ENCODE measurements around the gene RALB.

Gene RALB

DNA sequence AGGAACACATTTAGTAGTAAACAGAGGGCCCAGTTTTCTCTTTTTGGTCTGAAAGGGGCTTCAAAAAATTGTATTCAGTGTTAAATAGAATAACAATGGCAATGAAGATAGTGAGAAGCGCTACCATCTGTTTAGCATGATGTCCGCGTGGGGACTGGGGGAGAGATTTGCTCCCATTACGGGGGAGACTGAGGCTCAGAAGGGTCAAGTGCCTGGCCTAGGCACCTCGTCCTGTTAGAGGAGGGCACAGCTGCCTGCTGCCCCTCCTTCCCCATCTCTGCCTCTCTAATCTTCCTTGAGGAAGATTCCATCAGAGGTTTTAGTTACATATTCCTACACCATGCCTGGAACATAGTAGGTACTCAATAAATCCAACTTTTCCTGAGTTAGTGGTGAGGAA is 19.4 kb upstream of the RALB start:
- no peak for TF ChIP-seq TEAD4 (IDR thresholded peaks at IDR 0.05)
- TF ChIP-seq EP300 (IDR thresholded peaks at IDR 0.05; ENCODE audit: borderline replicate concordance), result no peak
- TF ChIP-seq MAX (IDR thresholded peaks at IDR 0.05), result no peak
- no peak for TF ChIP-seq CREB1 (IDR thresholded peaks at IDR 0.05; ENCODE audit: low read depth)
- no peak for TF ChIP-seq TCF12 (IDR thresholded peaks at IDR 0.05; ENCODE audit: low read depth)
- no peak for TF ChIP-seq EGR1 (IDR thresholded peaks at IDR 0.05)
- TF ChIP-seq NFIC (IDR thresholded peaks at IDR 0.05), result no peak
- no peak for TF ChIP-seq RAD21 (IDR thresholded peaks at IDR 0.05; ENCODE audit: low read depth)
- no peak for TF ChIP-seq USF1 (IDR thresholded peaks at IDR 0.05)
- no peak for TF ChIP-seq YY1 (IDR thresholded peaks at IDR 0.05; ENCODE audit: low read depth)
- no peak for TF ChIP-seq ZBTB7A (IDR thresholded peaks at IDR 0.05; ENCODE audit: low read depth)
- TF ChIP-seq CEBPB (IDR thresholded peaks at IDR 0.05), result no peak
- no peak for TF ChIP-seq FOXM1 (IDR thresholded peaks at IDR 0.05; ENCODE audit: borderline replicate concordance, low read depth)
- TF ChIP-seq, protein P1, sequence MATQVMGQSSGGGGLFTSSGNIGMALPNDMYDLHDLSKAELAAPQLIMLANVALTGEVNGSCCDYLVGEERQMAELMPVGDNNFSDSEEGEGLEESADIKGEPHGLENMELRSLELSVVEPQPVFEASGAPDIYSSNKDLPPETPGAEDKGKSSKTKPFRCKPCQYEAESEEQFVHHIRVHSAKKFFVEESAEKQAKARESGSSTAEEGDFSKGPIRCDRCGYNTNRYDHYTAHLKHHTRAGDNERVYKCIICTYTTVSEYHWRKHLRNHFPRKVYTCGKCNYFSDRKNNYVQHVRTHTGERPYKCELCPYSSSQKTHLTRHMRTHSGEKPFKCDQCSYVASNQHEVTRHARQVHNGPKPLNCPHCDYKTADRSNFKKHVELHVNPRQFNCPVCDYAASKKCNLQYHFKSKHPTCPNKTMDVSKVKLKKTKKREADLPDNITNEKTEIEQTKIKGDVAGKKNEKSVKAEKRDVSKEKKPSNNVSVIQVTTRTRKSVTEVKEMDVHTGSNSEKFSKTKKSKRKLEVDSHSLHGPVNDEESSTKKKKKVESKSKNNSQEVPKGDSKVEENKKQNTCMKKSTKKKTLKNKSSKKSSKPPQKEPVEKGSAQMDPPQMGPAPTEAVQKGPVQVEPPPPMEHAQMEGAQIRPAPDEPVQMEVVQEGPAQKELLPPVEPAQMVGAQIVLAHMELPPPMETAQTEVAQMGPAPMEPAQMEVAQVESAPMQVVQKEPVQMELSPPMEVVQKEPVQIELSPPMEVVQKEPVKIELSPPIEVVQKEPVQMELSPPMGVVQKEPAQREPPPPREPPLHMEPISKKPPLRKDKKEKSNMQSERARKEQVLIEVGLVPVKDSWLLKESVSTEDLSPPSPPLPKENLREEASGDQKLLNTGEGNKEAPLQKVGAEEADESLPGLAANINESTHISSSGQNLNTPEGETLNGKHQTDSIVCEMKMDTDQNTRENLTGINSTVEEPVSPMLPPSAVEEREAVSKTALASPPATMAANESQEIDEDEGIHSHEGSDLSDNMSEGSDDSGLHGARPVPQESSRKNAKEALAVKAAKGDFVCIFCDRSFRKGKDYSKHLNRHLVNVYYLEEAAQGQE (IDR thresholded peaks at IDR 0.05; ENCODE audit: low read depth), result no peak
- no peak for TF ChIP-seq TAF1 (IDR thresholded peaks at IDR 0.05; ENCODE audit: low read depth)

DNA sequence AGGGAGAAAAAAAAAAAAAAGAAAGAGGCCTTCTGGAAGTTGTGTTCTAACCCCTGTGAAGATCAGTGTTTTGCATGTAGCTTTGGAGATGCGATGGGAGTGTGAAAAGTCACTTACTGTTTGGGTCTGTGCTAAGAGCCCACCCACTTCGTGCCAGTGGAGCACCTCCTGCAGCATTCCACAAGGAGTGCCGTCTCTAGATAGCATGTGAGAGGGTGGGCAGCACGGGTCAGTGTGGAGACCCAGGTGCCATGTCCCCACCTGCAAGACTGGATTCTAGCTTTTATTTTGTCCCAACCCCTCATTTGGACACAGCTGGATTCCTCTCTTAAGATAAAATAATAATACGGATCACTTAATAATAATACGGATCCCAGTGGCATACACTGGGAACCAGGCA is 17.0 kb upstream of the RALB start:
- TF ChIP-seq USF1 (IDR thresholded peaks at IDR 0.05) (no peak), MAX (IDR thresholded peaks at IDR 0.05) (no peak), EGR1 (IDR thresholded peaks at IDR 0.05) (no peak), EP300 (IDR thresholded peaks at IDR 0.05; ENCODE audit: borderline replicate concordance) (no peak), RAD21 (IDR thresholded peaks at IDR 0.05; ENCODE audit: low read depth) (no peak)
- TF ChIP-seq, protein P1 (IDR thresholded peaks at IDR 0.05; ENCODE audit: low read depth), result no peak

DNA sequence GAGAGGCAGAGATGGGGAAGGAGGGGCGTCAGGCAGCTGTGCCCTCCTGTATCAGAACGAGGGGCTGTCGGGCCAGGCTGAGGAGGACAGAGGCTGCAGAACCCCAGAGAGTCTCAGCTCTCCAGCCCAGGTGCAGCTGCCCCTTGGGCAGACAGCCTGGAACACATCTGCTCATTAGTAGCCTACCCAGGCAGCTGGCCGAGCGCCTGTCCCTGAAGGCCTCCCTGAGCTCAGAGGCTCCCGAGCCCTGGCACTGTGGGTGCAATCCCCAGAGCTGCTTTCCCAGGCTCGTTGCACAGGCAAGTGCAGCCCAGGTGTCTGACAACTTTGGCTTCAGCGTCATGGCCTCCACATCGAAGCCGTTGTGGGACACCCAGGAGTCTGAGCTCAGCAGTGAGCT is 16.3 kb upstream of the RALB start:
- TF ChIP-seq CREB1 (IDR thresholded peaks at IDR 0.05; ENCODE audit: low read depth) (no peak), EGR1 (IDR thresholded peaks at IDR 0.05) (no peak), USF1 (IDR thresholded peaks at IDR 0.05) (no peak), NFIC (IDR thresholded peaks at IDR 0.05) (no peak), EP300 (IDR thresholded peaks at IDR 0.05; ENCODE audit: borderline replicate concordance) (no peak), TCF12 (IDR thresholded peaks at IDR 0.05; ENCODE audit: low read depth) (no peak), FOXM1 (IDR thresholded peaks at IDR 0.05; ENCODE audit: borderline replicate concordance, low read depth) (no peak), TAF1 (IDR thresholded peaks at IDR 0.05; ENCODE audit: low read depth) (no peak), TEAD4 (IDR thresholded peaks at IDR 0.05) (no peak), MAX (IDR thresholded peaks at IDR 0.05) (no peak), YY1 (IDR thresholded peaks at IDR 0.05; ENCODE audit: low read depth) (no peak), ZBTB7A (IDR thresholded peaks at IDR 0.05; ENCODE audit: low read depth) (no peak), CEBPB (IDR thresholded peaks at IDR 0.05) (no peak), RAD21 (IDR thresholded peaks at IDR 0.05; ENCODE audit: low read depth) (no peak)
- TF ChIP-seq, protein P1 (IDR thresholded peaks at IDR 0.05; ENCODE audit: low read depth), result no peak

DNA sequence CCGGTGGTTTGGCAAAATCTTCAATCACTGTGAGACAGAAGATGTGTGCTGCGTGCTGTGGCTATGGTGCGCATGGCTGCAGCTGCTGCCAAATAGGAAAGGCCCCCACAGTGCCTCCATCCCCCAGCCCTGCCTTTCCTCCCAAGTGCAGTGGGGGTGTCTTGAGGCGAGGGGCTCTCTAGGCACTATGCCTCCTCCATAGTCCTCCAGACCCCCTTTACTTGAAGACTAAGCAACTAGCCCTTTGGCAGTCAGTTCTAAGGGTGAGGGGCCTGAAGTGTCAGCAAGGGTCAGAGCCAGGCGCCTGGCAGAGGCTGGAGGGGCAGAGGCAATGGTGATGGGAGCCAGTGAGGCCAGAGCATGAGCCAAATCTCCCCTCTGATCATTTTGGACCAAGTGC is 15.9 kb upstream of the RALB start:
- TF ChIP-seq MAX (IDR thresholded peaks at IDR 0.05) (no peak), TEAD4 (IDR thresholded peaks at IDR 0.05) (no peak), USF1 (IDR thresholded peaks at IDR 0.05) (no peak), CEBPB (IDR thresholded peaks at IDR 0.05) (no peak), CREB1 (IDR thresholded peaks at IDR 0.05; ENCODE audit: low read depth) (no peak), EGR1 (IDR thresholded peaks at IDR 0.05) (no peak), RAD21 (IDR thresholded peaks at IDR 0.05; ENCODE audit: low read depth) (no peak), EP300 (IDR thresholded peaks at IDR 0.05; ENCODE audit: borderline replicate concordance) (no peak), ZBTB7A (IDR thresholded peaks at IDR 0.05; ENCODE audit: low read depth) (no peak), TAF1 (IDR thresholded peaks at IDR 0.05; ENCODE audit: low read depth) (no peak), YY1 (IDR thresholded peaks at IDR 0.05; ENCODE audit: low read depth) (no peak), FOXM1 (IDR thresholded peaks at IDR 0.05; ENCODE audit: borderline replicate concordance, low read depth) (no peak), TCF12 (IDR thresholded peaks at IDR 0.05; ENCODE audit: low read depth) (no peak), NFIC (IDR thresholded peaks at IDR 0.05) (no peak)
- TF ChIP-seq, protein P1 (IDR thresholded peaks at IDR 0.05; ENCODE audit: low read depth), result no peak
